Measurements from ENCODE around the gene GARNL3. TPM values are rescaled to one million over a fixed set of nuclear protein-coding genes. Genes with fewer than 3 reads are reported as not detected.

Gene GARNL3
- total and polyA plus RNA-seq, 2 experiments from 2014 or later = 8.7 to 21.9 TPM

GRCh38 chr9:127386249-127386648, 121.7 kb downstream of the GARNL3 start (continued):
- TF ChIP-seq ZNF462 (CRISPR knock-in tag; IDR thresholded peaks at IDR 0.05) (no peak), EZH2phosphoT487 (IDR thresholded peaks at IDR 0.05; ENCODE audit: unreplicated experiment) (no peak), REST (IDR thresholded peaks at IDR 0.05; ENCODE audit: unreplicated experiment) (no peak), JUNB (IDR thresholded peaks at IDR 0.05; ENCODE audit: unreplicated experiment) (no peak), CREB1 (CRISPR knock-in tag; IDR thresholded peaks at IDR 0.05; ENCODE audit: low read depth) (no peak), POLR2AphosphoS5 (IDR thresholded peaks at IDR 0.05; ENCODE audit: low read depth) (no peak), ZNF114 (CRISPR knock-in tag; IDR thresholded peaks at IDR 0.05) (no peak), ZNF331 (CRISPR knock-in tag; IDR thresholded peaks at IDR 0.05; ENCODE audit: low read depth) (no peak), EZH2 (IDR thresholded peaks at IDR 0.05; ENCODE audit: low read depth, unreplicated experiment) (no peak)
